Stomach (tissue), 9 donors: ENCODE data around the gene RNF130. TPM values are rescaled to one million over a fixed set of nuclear protein-coding genes. Genes with fewer than 3 reads are reported as not detected.

Experiments
- DNase-seq, 2 donors: peaks; one replicate each; pipeline versions ENCODE4 v3.0.0 to v3.0.0-alpha.2; 2013 to 2019
- H3K27ac ChIP-seq, 5 donors: fragments of 200-600 bp in 4 of 5; sonication (generic) in 4 of 5; one replicate each; pipeline ENCODE4 v1.5.1; 2013 to 2019; ENCODE audit warnings: mild to moderate bottlenecking in 1 of 5, moderate library complexity in 1 of 5
- H3K27me3 ChIP-seq, 3 donors: fragments of 200-600 bp; sonication (generic); one replicate each; pipeline ENCODE4 v1.5.1; 2017 to 2019; ENCODE audit warnings: mixed run types in 1 of 3
- H3K36me3 ChIP-seq, 4 donors: fragments of 200-600 bp; sonication (generic); 1 replicate in 3 of 4; 2 replicates in 1 of 4; pipeline ENCODE4 v1.5.1; 2016 to 2019
- H3K4me1 ChIP-seq, 4 donors: fragments of 200-600 bp; sonication (generic); one replicate each; pipeline ENCODE4 v1.5.1; 2016 to 2019
- H3K4me3 ChIP-seq, 4 donors: fragments of 200-600 bp; sonication (generic) in 3 of 4; one replicate each; pipeline ENCODE4 v1.5.1; 2016 to 2019; ENCODE audit warnings: mild to moderate bottlenecking in 1 of 4
- H3K9me3 ChIP-seq, 4 donors: fragments of 200-600 bp; sonication (generic); one replicate each; pipeline ENCODE4 v1.5.1; 2016 to 2019
- CTCF ChIP-seq, 7 experiments: fragments of 450-650 bp in 4 of 7; fragments of 200-600 bp in 3 of 7; sonication (generic) in 3 of 7; IDR thresholded peaks; one replicate each; pipeline ENCODE4 v1.5.1; 2016 to 2019; ENCODE audit warnings: antibody characterized with exemption in 7 of 7, control low read depth in 2 of 7, mild to moderate bottlenecking in 1 of 7
- EP300 ChIP-seq: sonication (generic); formaldehyde crosslinking; IDR thresholded peaks from one replicate; pipeline ENCODE4 v1.6.1; 2017; ENCODE audit warnings: antibody characterized with exemption
- POLR2A ChIP-seq, 4 donors: fragments of 450-650 bp; IDR thresholded peaks; one replicate each; pipeline ENCODE4 v1.6.1; 2016; ENCODE audit warnings: antibody characterized with exemption in 4 of 4, control low read depth in 2 of 4, mild to moderate bottlenecking in 1 of 4, moderate library complexity in 1 of 4
- POLR2AphosphoS5 ChIP-seq, 3 donors: sonication (generic); formaldehyde crosslinking; IDR thresholded peaks; one replicate each; pipeline ENCODE4 v1.6.1; 2016; ENCODE audit warnings: antibody characterized with exemption in 3 of 3
- WGBS, 5 donors: extraction: QIAGEN DNeasy Blood & Tissue Kit in 3 of 5; methylation state at CpG; one replicate each; pipeline versions ENCODE4 v1.1.5 to v1.1.7; 2013 to 2018; 5-methylcytosine and 5-hydroxymethylcytosine counted together
- intact Hi-C: fragments of 100-400 bp; cut with DNase I; formaldehyde crosslinking; loops from one replicate; pipeline ENCODE4 v1.15.1; 2023; ENCODE audit warnings: low total_unique reads
- polyA plus RNA-seq, 3 donors: library from polyadenylated mRNA; stranded (reverse); fragments of 200-250 nt; gene quantifications; one replicate each; pipeline ENCODE4 v1.2.3, GENCODE V29; 2013
- total RNA-seq, 5 donors: library from RNA; depleted of rRNA; stranded (reverse); fragments of >200 nt; gene quantifications; one replicate each; pipeline versions ENCODE4 v1.1.0 to v1.2.3, GENCODE V29; 2014 to 2016
- donor health status: healthy with polysubstance abuse.
- donor health status: Bipolar disorder and iron deficiency.
- donor health status: healthy.

The RNF130 gene
- total and polyA plus RNA-seq, 8 donors = 27.0 to 87.8 (median 56.1) TPM

- no peaks in the 10 kb centered on the region for H3K27me3 ChIP-seq
- 84 to 95% (median 94%) methylated on average over 7 of the region's 7 CpGs for WGBS, 5 donors
- H3K27ac ChIP-seq = no peak overlapping the region
- TF ChIP-seq POLR2AphosphoS5 (IDR thresholded peaks at IDR 0.05) (no peak), CTCF (IDR thresholded peaks at IDR 0.05) (no peak), EP300 (no peak), POLR2A (IDR thresholded peaks at IDR 0.05) (no peak)
- H3K4me3 ChIP-seq = no peak overlapping the region
- DNase-seq = no peak
- H3K36me3 ChIP-seq = no peaks in the 10 kb centered on the region
- peaks cover 0 to 5% (median 0%) of the 10 kb centered on the region in 4 donors for H3K4me1 ChIP-seq
- intact Hi-C loops = no loop called here
- no peaks in the 10 kb centered on the region for H3K9me3 ChIP-seq
Measured at GRCh38 chr5:180060192-180060591, 11.4 kb downstream of the RNF130 start.

- Histone ChIP-seq H3K4me1 (peaks cover 0 to 6% (median 2%) of the 10 kb centered on the region in 4 donors), H3K9me3 (no peaks in the 10 kb centered on the region), H3K27me3 (no peaks in the 10 kb centered on the region), H3K36me3 (no peaks in the 10 kb centered on the region), H3K4me3 (no peak overlapping the region), H3K27ac (no peak overlapping the region)
- 77 to 89% (median 86%) methylated on average over 6 of the region's 6 CpGs for WGBS, 5 donors
- intact Hi-C loops = no loop called here
- no peak for TF ChIP-seq EP300
- TF ChIP-seq CTCF (IDR thresholded peaks at IDR 0.05) = no peak
- no peak for TF ChIP-seq POLR2AphosphoS5 (IDR thresholded peaks at IDR 0.05)
- no peak for TF ChIP-seq POLR2A (IDR thresholded peaks at IDR 0.05)
- no peak for DNase-seq
Measured at GRCh38 chr5:180059326-180059725, 12.2 kb downstream of the RNF130 start.

GRCh38 chr5:180056153-180056552 lies 15.4 kb downstream of the RNF130 start:
- no peak for TF ChIP-seq EP300
- no peak for TF ChIP-seq CTCF (IDR thresholded peaks at IDR 0.05)
- TF ChIP-seq POLR2AphosphoS5 (IDR thresholded peaks at IDR 0.05) = no peak
- TF ChIP-seq POLR2A (IDR thresholded peaks at IDR 0.05) = no peak
- H3K4me1 ChIP-seq = peaks cover 5 to 27% (median 17%) of the 10 kb centered on the region in 4 donors
- no peak overlapping the region for H3K27ac ChIP-seq
- WGBS, 5 donors = 98 to 100% (median 100%) methylated on average over 1 of the region's 1 CpG
- intact Hi-C loops = no loop called here
- no peaks in the 10 kb centered on the region for H3K9me3 ChIP-seq
- DNase-seq = no peak
- H3K27me3 ChIP-seq = no peaks in the 10 kb centered on the region
- H3K36me3 ChIP-seq = no peaks in the 10 kb centered on the region
- H3K4me3 ChIP-seq = no peak overlapping the region

- TF ChIP-seq CTCF (IDR thresholded peaks at IDR 0.05) = no peak
- TF ChIP-seq EP300 = no peak
- no peak for TF ChIP-seq POLR2A (IDR thresholded peaks at IDR 0.05)
- no peak for TF ChIP-seq POLR2AphosphoS5 (IDR thresholded peaks at IDR 0.05)
- DNase-seq = no peak
- intact Hi-C loops = no loop called here
- WGBS, 5 donors = 73 to 84% (median 83%) methylated on average over 6 of the region's 6 CpGs
- H3K27me3 ChIP-seq = no peaks in the 10 kb centered on the region
- no peak overlapping the region for H3K4me3 ChIP-seq
- H3K27ac ChIP-seq = no peak overlapping the region
- peaks cover 9 to 43% (median 26%) of the 10 kb centered on the region in 4 donors for H3K4me1 ChIP-seq
- H3K9me3 ChIP-seq = no peaks in the 10 kb centered on the region
- no peaks in the 10 kb centered on the region for H3K36me3 ChIP-seq
Measured at GRCh38 chr5:180054226-180054625, 17.3 kb downstream of the RNF130 start.
